Stomach smooth muscle (tissue), 2 donors: ENCODE measurements around the gene EMILIN3.

ENCODE experiments used
- H3K27ac ChIP-seq: one replicate; pipeline ENCODE4 v1.7.0; 2013; ENCODE audit warnings: mild to moderate bottlenecking, low read length, inconsistent platforms
- H3K27me3 ChIP-seq, 2 donors: one replicate each; pipeline ENCODE4 v1.7.0; 2013; ENCODE audit warnings: low read length in 2 of 2; ENCODE audit not compliant: insufficient read depth in 2 of 2, control insufficient read depth in 1 of 2
- H3K36me3 ChIP-seq, 2 donors: one replicate each; pipeline ENCODE4 v1.7.0; 2013; ENCODE audit warnings: low read length in 2 of 2; ENCODE audit not compliant: control insufficient read depth in 2 of 2, insufficient read depth in 2 of 2
- H3K4me1 ChIP-seq: one replicate; pipeline ENCODE4 v1.7.0; 2013; ENCODE audit warnings: low read length; ENCODE audit not compliant: control insufficient read depth, insufficient read depth
- H3K4me3 ChIP-seq, 2 donors: one replicate each; pipeline ENCODE4 v1.7.0; 2013; ENCODE audit warnings: low read length in 2 of 2
- H3K9ac ChIP-seq, 2 donors: one replicate each; pipeline ENCODE4 v1.7.0; 2013; ENCODE audit warnings: low read length in 2 of 2, mild to moderate bottlenecking in 1 of 2
- H3K9me3 ChIP-seq, 2 donors: one replicate each; pipeline ENCODE4 v1.7.0; 2013; ENCODE audit warnings: low read length in 2 of 2; ENCODE audit not compliant: control insufficient read depth in 2 of 2
- donor health status: healthy.
- donor health status: Pancreatic carcinoma.

Gene EMILIN3

DNA sequence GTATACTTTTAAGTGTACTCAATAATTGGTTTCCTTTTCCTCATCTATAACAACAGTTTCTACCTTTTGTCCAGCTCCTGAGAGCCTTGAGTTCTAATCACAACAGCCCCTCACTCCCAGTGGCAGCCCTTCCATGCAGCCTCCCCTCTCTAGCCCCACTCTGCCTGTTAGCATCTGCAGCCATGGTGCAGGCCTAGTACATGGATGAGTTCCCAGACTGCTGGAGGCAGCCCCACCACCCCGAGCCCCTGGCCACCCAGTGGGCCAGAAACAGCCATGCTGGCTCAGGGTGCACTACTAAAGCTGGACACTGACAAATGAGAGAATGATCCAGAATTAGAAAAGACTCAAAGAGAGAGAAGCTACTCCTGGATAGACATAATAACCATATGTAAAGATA, 35.7 kb downstream of the EMILIN3 start:
- Histone ChIP-seq H3K4me3 (no peak overlapping the region), H3K36me3 (no peaks in the 10 kb centered on the region), H3K4me1 (peaks cover 26% of the 10 kb centered on the region), H3K27ac (no peak overlapping the region), H3K9ac (no peak overlapping the region), H3K9me3 (no peaks in the 10 kb centered on the region), H3K27me3 (no peaks in the 10 kb centered on the region)

DNA sequence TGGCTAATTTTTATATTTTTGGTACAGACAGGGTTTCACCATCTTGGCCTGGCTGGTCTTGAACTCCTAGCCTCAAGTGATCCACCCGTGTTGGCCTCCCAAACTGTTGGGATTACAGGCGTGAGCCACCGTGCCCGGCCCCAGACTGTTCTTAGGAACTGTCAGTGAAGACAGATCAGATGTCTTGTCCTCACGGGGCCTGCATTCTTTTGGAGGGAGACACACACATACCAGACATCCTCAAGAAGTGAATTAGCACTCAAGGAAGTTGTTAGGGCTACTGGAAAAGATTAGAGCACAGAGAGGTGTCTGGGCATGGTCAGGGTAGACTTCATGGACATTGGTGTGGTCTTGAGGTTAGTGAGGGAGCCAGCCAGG, 36.3 kb downstream of the EMILIN3 start:
- Histone ChIP-seq H3K36me3 (no peaks in the 10 kb centered on the region), H3K27ac (peak overlapping the region; percentile 76), H3K9me3 (no peaks in the 10 kb centered on the region), H3K4me3 (no peak overlapping the region), H3K27me3 (no peaks in the 10 kb centered on the region), H3K9ac (no peak overlapping the region), H3K4me1 (peaks cover 26% of the 10 kb centered on the region)

DNA sequence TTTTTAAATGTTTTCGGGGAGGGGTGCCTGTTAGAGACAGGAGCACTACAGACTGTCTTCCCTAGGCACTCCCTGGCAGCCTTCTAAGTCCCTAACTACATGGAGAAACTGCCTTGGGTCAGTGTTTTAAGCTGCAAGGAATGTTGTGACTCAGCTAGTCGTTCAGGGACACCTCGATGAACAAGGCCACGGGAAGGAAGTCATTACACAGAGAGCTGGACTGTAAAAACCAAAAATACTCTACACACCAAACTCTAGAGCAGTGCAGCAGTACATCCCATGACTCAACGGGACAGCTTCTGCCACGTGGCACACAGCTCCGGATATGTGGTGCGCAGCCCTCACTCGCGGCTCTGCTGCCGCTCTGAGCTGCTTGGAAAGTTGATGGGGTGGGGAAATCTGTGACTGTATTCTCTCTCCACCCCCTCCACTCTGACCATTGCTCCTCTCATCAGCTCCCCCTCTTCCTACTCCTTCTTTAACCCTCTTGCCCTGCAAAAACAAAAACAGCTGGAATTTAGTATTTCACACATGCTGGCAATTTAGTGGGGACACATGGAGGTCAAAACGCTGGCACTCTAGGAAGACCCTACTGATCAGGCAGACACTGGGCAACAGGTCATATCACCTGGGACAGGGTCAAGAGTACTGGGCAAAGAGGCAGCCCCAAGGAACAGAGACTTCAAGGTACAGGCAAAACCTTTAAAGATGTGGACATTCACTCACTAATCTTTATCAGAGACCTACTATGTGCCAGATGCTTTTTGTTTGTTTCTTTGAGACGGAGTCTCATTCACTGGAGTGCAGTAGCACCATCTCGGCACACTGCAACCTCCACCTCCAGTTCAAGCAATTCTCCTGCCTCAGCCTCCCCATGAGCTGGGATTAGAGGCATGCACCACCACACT, 36.9 kb downstream of the EMILIN3 start:
- no peaks in the 10 kb centered on the region for H3K9me3 ChIP-seq
- peaks cover 19% of the 10 kb centered on the region for H3K4me1 ChIP-seq
- H3K27ac ChIP-seq, result peak overlapping the region; percentile 76
- no peaks in the 10 kb centered on the region for H3K27me3 ChIP-seq
- H3K4me3 ChIP-seq, result peak overlapping the region in 1 of 2 donors; percentile 47
- H3K9ac ChIP-seq, result peak overlapping the region; percentile 25 to 36
- H3K36me3 ChIP-seq, result no peaks in the 10 kb centered on the region

- no peak overlapping the region for H3K9ac ChIP-seq
- H3K27ac ChIP-seq, result no peak overlapping the region
Measured at GRCh38 chr20:41327178-41327577, 39.4 kb downstream of the EMILIN3 start.

DNA sequence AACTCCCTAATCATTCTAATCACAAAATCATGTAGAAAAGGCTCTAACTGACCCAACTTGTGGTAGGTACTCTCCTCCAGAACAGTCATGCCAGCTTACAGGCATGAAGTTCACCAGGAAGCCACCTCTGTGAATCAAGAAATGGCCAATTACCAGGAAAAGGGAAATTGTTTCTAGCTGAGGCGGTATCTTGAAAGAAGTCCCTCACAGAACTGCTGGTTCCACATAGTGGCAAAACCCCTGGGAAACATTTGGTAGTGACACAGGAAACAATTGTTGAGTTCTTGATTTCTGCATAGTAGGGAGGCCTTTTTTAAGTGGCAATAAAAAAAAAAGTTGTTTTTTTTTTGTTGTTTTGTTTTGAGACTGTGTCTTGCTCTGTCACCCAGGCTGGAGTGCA, 45.6 kb downstream of the EMILIN3 start:
- Histone ChIP-seq H3K4me1 (peaks cover 14% of the 10 kb centered on the region), H3K9me3 (no peaks in the 10 kb centered on the region), H3K4me3 (no peak overlapping the region), H3K27ac (no peak overlapping the region), H3K27me3 (no peaks in the 10 kb centered on the region), H3K9ac (no peak overlapping the region), H3K36me3 (no peaks in the 10 kb centered on the region)

More at GRCh38 chr20:41327178-41327577, 39.4 kb downstream of the EMILIN3 start:
- Histone ChIP-seq H3K4me1 (peaks cover 12% of the 10 kb centered on the region), H3K9me3 (no peaks in the 10 kb centered on the region), H3K36me3 (no peaks in the 10 kb centered on the region), H3K27me3 (no peaks in the 10 kb centered on the region), H3K4me3 (no peak overlapping the region)

GRCh38 chr20:41320441-41320840, 46.2 kb downstream of the EMILIN3 start:
- no peak overlapping the region for H3K27ac ChIP-seq
- no peak overlapping the region for H3K9ac ChIP-seq
- no peaks in the 10 kb centered on the region for H3K36me3 ChIP-seq
- H3K4me3 ChIP-seq, result no peak overlapping the region
- no peaks in the 10 kb centered on the region for H3K27me3 ChIP-seq
- H3K4me1 ChIP-seq, result peaks cover 15% of the 10 kb centered on the region
- H3K9me3 ChIP-seq, result no peaks in the 10 kb centered on the region

GRCh38 chr20:41318271-41318649, 48.4 kb downstream of the EMILIN3 start:
- peak overlapping the region; percentile 31 to 76 for H3K9ac ChIP-seq

GRCh38 chr20:41317546-41318270, 48.9 kb downstream of the EMILIN3 start, which contains the start of gene ZHX3:
Gene ZHX3 (minus strand): TSS chr20:41317731. CDS start chr20:41204916, 112,815 bp downstream.
- Histone ChIP-seq H3K27ac (peak within 1 kb of the TSS; percentile 73), H3K36me3 (no peaks in the 10 kb centered on the region), H3K9ac (peak within 1 kb of the TSS; percentile 75 to 80), H3K4me3 (peak within 1 kb of the TSS; percentile 88 to 90), H3K4me1 (peaks cover 23% of the 10 kb centered on the region), H3K27me3 (no peaks in the 10 kb centered on the region), H3K9me3 (no peaks in the 10 kb centered on the region)

More at GRCh38 chr20:41318271-41318649, 48.4 kb downstream of the EMILIN3 start:
- Histone ChIP-seq H3K4me1 (peaks cover 22% of the 10 kb centered on the region), H3K9me3 (no peaks in the 10 kb centered on the region), H3K27me3 (no peaks in the 10 kb centered on the region), H3K4me3 (peak overlapping the region in 1 of 2 donors; percentile 88), H3K36me3 (no peaks in the 10 kb centered on the region), H3K27ac (peak overlapping the region; percentile 64)

DNA sequence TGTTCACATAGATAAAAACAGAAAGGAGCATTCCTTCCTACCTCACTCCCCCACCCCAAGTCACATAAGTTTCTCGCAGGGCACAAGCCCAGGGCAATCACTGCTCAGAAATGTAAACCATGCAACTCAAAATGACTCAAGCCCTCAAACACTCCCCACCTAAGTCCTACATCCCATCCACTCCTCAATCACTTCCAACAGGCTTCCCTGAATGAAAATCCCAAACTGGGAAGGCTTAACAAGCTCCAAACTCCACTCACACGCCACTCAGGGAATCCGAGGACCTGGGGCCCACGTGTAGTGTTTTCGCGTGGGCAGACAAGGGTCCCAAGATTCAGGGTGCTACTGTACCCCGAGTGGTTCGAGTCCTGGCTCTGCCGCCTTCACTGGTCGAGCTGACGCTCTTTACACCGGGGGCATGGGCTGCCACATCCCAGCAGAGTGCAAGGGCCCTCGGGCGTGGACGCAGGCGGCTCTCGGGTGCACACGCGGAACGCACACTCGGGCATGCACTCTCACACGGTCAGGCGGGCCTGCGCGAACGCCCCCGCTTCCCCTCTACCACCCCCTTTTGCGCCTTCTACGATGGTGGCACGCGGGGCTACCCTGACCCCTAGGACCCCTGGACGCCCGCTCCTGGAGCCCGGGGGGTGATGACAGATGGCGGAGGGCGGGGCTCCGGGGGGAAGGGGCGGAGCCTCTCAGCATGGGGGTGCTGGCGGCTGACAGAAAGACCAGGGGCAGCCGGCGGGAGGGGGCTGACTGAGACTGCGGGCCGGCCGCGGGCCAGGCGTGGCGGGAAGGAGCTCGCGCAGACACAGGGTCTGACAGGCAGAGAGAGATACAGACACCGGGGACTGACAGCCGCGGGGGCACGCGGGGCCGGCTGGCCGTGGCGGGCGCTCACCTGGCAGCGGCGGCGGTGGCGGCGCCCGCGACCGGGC, 49.7 kb downstream of the EMILIN3 start:
- Histone ChIP-seq H3K4me3 (peak overlapping the region; percentile 88 to 90), H3K27me3 (no peaks in the 10 kb centered on the region), H3K27ac (peak overlapping the region; percentile 73), H3K9me3 (no peaks in the 10 kb centered on the region), H3K4me1 (peaks cover 25% of the 10 kb centered on the region), H3K36me3 (no peaks in the 10 kb centered on the region), H3K9ac (peak overlapping the region; percentile 75 to 80)

GRCh38 chr20:41316051-41316450, 50.6 kb downstream of the EMILIN3 start:
- peak overlapping the region; percentile 73 for H3K27ac ChIP-seq
- no peaks in the 10 kb centered on the region for H3K9me3 ChIP-seq
- H3K36me3 ChIP-seq, result no peaks in the 10 kb centered on the region
- H3K4me3 ChIP-seq, result peak overlapping the region; percentile 88 to 90
- H3K9ac ChIP-seq, result peak overlapping the region in 1 of 2 donors; percentile 75
- no peaks in the 10 kb centered on the region for H3K27me3 ChIP-seq
- H3K4me1 ChIP-seq, result peaks cover 25% of the 10 kb centered on the region
